Common myeloid progenitor, CD34-positive (primary cell): ENCODE data around the gene NIT1.

ENCODE experiments used
- CTCF ChIA-PET: fragments of 350-600 bp; sonication (Branson Sonifier 250); formaldehyde crosslinking; loops from one replicate; lab custom pipeline; 2021; ENCODE audit warnings: antibody characterized with exemption; lab: Charles Lee
- POLR2A ChIA-PET: fragments of 350-600 bp; sonication (Branson Sonifier 250); formaldehyde crosslinking; loops from one replicate; lab custom pipeline; 2021; ENCODE audit warnings: antibody characterized with exemption; lab: Charles Lee
- DNase-seq, 3 donors: peaks; one replicate each; pipeline versions ENCODE4 v3.0.0 to v3.0.0-alpha.2; 2013
- H3K27ac ChIP-seq, 2 experiments: 1 replicate in 1 of 2; 2 replicates in 1 of 2; pipeline ENCODE4 v1.7.0; 2013; ENCODE audit warnings: inconsistent platforms in 2 of 2, low read length in 2 of 2, mild to moderate bottlenecking in 2 of 2, low read depth in 1 of 2, moderate library complexity in 1 of 2; ENCODE audit not compliant: severe bottlenecking in 2 of 2, insufficient read depth in 1 of 2, poor library complexity in 1 of 2
- H3K27me3 ChIP-seq, 5 experiments: replicated peaks in 2 of 5; 1 replicate in 3 of 5; 2 replicates in 2 of 5; pipeline versions ENCODE4 v1.6.1 to v1.7.0; 2013; ENCODE audit warnings: low read length in 4 of 5, mild to moderate bottlenecking in 2 of 5, moderate library complexity in 2 of 5, inconsistent platforms in 1 of 5; ENCODE audit not compliant: insufficient read depth in 5 of 5, control insufficient read depth in 4 of 5
- H3K36me3 ChIP-seq, 4 experiments: 1 replicate in 2 of 4; 2 replicates in 2 of 4; pipeline versions ENCODE4 v1.6.1 to v1.7.0; 2013; ENCODE audit warnings: low read length in 3 of 4, control low read depth in 1 of 4, mild to moderate bottlenecking in 1 of 4; ENCODE audit not compliant: control insufficient read depth in 4 of 4, insufficient read depth in 4 of 4
- H3K4me1 ChIP-seq, 4 experiments: 1 replicate in 3 of 4; 2 replicates in 1 of 4; pipeline versions ENCODE4 v1.6.1 to v1.7.1; 2013; ENCODE audit warnings: low read length in 3 of 4, mild to moderate bottlenecking in 3 of 4, control low read depth in 1 of 4, inconsistent platforms in 1 of 4, moderate library complexity in 1 of 4; ENCODE audit not compliant: control insufficient read depth in 4 of 4, insufficient read depth in 4 of 4; ENCODE audit errors: control extremely low read depth in 1 of 4
- H3K4me3 ChIP-seq, 7 experiments: 1 replicate in 4 of 7; 2 replicates in 3 of 7; pipeline versions ENCODE4 v1.5.1 to v1.7.0; 2013; ENCODE audit warnings: mild to moderate bottlenecking in 7 of 7, low read length in 6 of 7, moderate library complexity in 6 of 7, inconsistent platforms in 2 of 7, low read depth in 2 of 7, control low read depth in 1 of 7; ENCODE audit not compliant: insufficient read depth in 4 of 7, control insufficient read depth in 1 of 7; ENCODE audit errors: extremely low read depth in 1 of 7
- H3K9me3 ChIP-seq, 5 experiments: 1 replicate in 4 of 5; 2 replicates in 1 of 5; pipeline versions ENCODE4 v1.6.1 to v1.7.1; 2013; ENCODE audit warnings: low read length in 4 of 5, mild to moderate bottlenecking in 2 of 5, inconsistent platforms in 1 of 5, low read depth in 1 of 5, moderate library complexity in 1 of 5; ENCODE audit not compliant: control insufficient read depth in 4 of 5, insufficient read depth in 2 of 5; ENCODE audit errors: control extremely low read depth in 1 of 5
- WGBS: methylation state at CpG from one replicate; pipeline ENCODE4 v1.1.5; 2013; ENCODE audit not compliant: insufficient coverage; 5-methylcytosine and 5-hydroxymethylcytosine counted together

NIT1 gene

DNA sequence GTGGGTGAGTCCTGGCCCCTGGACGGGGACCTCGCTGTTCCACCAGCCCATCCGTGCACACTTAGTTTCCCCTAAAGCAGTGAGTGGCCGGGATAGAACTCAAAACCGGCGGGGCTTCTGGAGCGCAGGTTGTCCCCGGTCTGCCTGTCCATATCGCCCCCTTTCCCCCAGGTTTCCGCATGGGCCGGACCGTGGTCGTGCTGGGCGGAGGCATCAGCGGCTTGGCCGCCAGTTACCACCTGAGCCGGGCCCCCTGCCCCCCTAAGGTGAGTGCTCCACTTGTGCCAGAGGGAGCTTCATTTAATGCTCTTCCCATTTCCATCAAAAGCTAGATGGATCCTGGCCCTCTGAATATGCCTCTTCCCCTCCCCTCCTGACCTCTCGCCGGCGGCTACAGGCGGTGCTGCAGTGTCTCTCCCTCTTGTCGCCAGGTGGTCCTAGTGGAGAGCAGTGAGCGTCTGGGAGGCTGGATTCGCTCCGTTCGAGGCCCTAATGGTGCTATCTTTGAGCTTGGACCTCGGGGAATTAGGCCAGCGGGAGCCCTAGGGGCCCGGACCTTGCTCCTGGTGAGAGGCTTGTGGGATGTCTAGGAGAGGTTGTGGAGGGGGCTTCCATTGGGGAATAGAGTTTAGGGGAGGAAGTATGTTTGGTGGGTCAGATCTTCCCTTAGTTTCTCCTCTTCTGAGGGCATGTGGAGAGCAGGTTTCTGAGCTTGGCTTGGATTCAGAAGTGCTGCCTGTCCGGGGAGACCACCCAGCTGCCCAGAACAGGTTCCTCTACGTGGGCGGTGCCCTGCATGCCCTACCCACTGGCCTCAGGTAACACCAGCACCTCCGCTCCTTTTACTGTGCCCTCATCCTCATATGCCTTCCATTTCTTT is 49.0 kb downstream of the NIT1 start:
- H3K27me3 ChIP-seq = no peaks in the 10 kb centered on the region
- peak overlapping the region; percentile 53 to 91 (median 77) for H3K4me3 ChIP-seq
- WGBS = 10% methylated on average over 27 of the region's 33 CpGs
- H3K27ac ChIP-seq = peak overlapping the region; percentile 97 to 98
- H3K36me3 ChIP-seq = peaks cover 10 to 58% (median 48%) of the 10 kb centered on the region in 4 experiments
- no peaks in the 10 kb centered on the region for H3K9me3 ChIP-seq
- CTCF ChIA-PET = interaction anchor here (0.6 to 6.1 kb wide), 17 partner anchors 9 to 207 kb away, joined by 3 to 45 read pairs (median 5); partner anchors contain the start of genes B4GALT3, KLHDC9, NDUFS2 and UFC1
- peak in 2 of 3 donors; percentile 27 to 50 for DNase-seq
- peaks cover 3 to 26% (median 23%) of the 10 kb centered on the region in 4 experiments for H3K4me1 ChIP-seq
- POLR2A ChIA-PET = interaction anchor here (0.6 to 1.8 kb wide), 3 partner anchors 10 to 19 kb away, joined by 3 to 12 read pairs (median 6); partner anchors contain the start of genes B4GALT3 and UFC1

- no peak overlapping the region for H3K27ac ChIP-seq
- H3K36me3 ChIP-seq = peaks cover 13 to 63% (median 52%) of the 10 kb centered on the region in 4 experiments
- CTCF ChIA-PET = interaction anchor here (0.8 to 6.1 kb wide), 3 partner anchors 7 to 12 kb away, joined by 3 to 45 read pairs (median 6); partner anchors contain the start of gene B4GALT3
Observed at GRCh38 chr1:161168906-161169305, 51.0 kb downstream of the NIT1 start.

More at GRCh38 chr1:161168906-161169305, 51.0 kb downstream of the NIT1 start:
- POLR2A ChIA-PET = no interaction called here
- 100% methylated on average over 9 of the region's 9 CpGs for WGBS
- no peak overlapping the region for H3K4me3 ChIP-seq
- H3K4me1 ChIP-seq = peaks cover 3 to 24% (median 23%) of the 10 kb centered on the region in 4 experiments
- H3K9me3 ChIP-seq = no peaks in the 10 kb centered on the region
- H3K27me3 ChIP-seq = no peaks in the 10 kb centered on the region
- no peak for DNase-seq
